Mucosa of descending colon (tissue), 3 donors: ENCODE results near the gene IL5. TPM values are rescaled to one million over a fixed set of nuclear protein-coding genes. Genes with fewer than 3 reads are reported as not detected.

Experiments
- ATAC-seq: fragments of 200-7000 bp; cut with Tn5 transposase; one replicate; pipeline ENCODE4 v1.9.1; 2020; ENCODE audit warnings: mild to moderate bottlenecking, moderate library complexity
- DNase-seq, 3 donors: peaks; one replicate each; pipeline ENCODE4 v3.0.0-alpha.2; 2020
- H3K36me3 ChIP-seq: fragments of 200-600 bp; one replicate; pipeline ENCODE4 v1.8.0; 2021; ENCODE audit warnings: low read depth, mild to moderate bottlenecking
- H3K4me1 ChIP-seq: fragments of 200-600 bp; one replicate; pipeline ENCODE4 v1.8.0; 2021; ENCODE audit warnings: low read depth, mild to moderate bottlenecking
- H3K4me3 ChIP-seq: fragments of 200-600 bp; one replicate; pipeline ENCODE4 v1.8.0; 2021; ENCODE audit warnings: mild to moderate bottlenecking
- H3K9me3 ChIP-seq: fragments of 200-600 bp; one replicate; pipeline ENCODE4 v1.8.0; 2021; ENCODE audit warnings: mild to moderate bottlenecking
- intact Hi-C, 2 donors: fragments of 100-400 bp; cut with DNase I in 1 of 2; cut with micrococcal nuclease in 1 of 2; formaldehyde crosslinking; loops; one replicate each; pipeline versions ENCODE4 v1.11.0 to v1.11.1; 2022; cut with DNase I, micrococcal nuclease
- total RNA-seq, 3 donors: library from RNA; stranded (reverse); fragmentation: NEBNext Ultra II Directional in 2 of 3; extraction: Animal tissue kit (Norgen Biotek cat#: 25700) in 2 of 3; gene quantifications; one replicate each; pipeline versions ENCODE4 v1.2.1 to v1.2.4, GENCODE V29; 2021 to 2023
- TF ChIP-seq, protein P1 (sequence below): fragments of 200-600 bp; IDR thresholded peaks from one replicate; pipeline ENCODE4 v1.8.0; 2022; ENCODE audit warnings: antibody characterized with exemption, mild to moderate bottlenecking
- donor health status: DM: no; HTN: no; CAD: no; lungs with moderate emphysema.
- donor health status: DM: no; HTN: no; CAD: no.
- donor health status: DM: no; HTN: yes; CAD: no.

The IL5 gene
- total RNA-seq, 3 donors from 2014 or later = not detected

- intact Hi-C loops = no loop called here
- no peak for ATAC-seq
- peaks cover 10% of the 10 kb centered on the region for H3K4me1 ChIP-seq
- no peak overlapping the region for H3K4me3 ChIP-seq
- no peaks in the 10 kb centered on the region for H3K9me3 ChIP-seq
- TF ChIP-seq, protein P1, sequence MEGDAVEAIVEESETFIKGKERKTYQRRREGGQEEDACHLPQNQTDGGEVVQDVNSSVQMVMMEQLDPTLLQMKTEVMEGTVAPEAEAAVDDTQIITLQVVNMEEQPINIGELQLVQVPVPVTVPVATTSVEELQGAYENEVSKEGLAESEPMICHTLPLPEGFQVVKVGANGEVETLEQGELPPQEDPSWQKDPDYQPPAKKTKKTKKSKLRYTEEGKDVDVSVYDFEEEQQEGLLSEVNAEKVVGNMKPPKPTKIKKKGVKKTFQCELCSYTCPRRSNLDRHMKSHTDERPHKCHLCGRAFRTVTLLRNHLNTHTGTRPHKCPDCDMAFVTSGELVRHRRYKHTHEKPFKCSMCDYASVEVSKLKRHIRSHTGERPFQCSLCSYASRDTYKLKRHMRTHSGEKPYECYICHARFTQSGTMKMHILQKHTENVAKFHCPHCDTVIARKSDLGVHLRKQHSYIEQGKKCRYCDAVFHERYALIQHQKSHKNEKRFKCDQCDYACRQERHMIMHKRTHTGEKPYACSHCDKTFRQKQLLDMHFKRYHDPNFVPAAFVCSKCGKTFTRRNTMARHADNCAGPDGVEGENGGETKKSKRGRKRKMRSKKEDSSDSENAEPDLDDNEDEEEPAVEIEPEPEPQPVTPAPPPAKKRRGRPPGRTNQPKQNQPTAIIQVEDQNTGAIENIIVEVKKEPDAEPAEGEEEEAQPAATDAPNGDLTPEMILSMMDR = no peak
- no peaks in the 10 kb centered on the region for H3K36me3 ChIP-seq
- no peak for DNase-seq
These were observed 33.2 kb downstream of the IL5 start for GRCh38 chr5:132510076-132510475.

- Histone ChIP-seq H3K4me3 (no peak overlapping the region), H3K4me1 (peaks cover 38% of the 10 kb centered on the region), H3K9me3 (no peaks in the 10 kb centered on the region), H3K36me3 (no peaks in the 10 kb centered on the region)
- peak; percentile 34 for ATAC-seq
- peak in 1 of 3 donors; percentile 61 for DNase-seq
- intact Hi-C loops = no loop called here
- TF ChIP-seq, protein P1 = peak; percentile 25
These were observed 37.1 kb downstream of the IL5 start for GRCh38 chr5:132506094-132506692.

GRCh38 chr5:132505641-132506040 lies 37.7 kb downstream of the IL5 start:
- Histone ChIP-seq H3K36me3 (no peaks in the 10 kb centered on the region), H3K4me3 (no peak overlapping the region), H3K4me1 (peaks cover 43% of the 10 kb centered on the region), H3K9me3 (no peaks in the 10 kb centered on the region)
- ATAC-seq = no peak
- TF ChIP-seq, protein P1 = no peak
- intact Hi-C loops = no loop called here
- peak in 1 of 3 donors; percentile 21 for DNase-seq

DNA sequence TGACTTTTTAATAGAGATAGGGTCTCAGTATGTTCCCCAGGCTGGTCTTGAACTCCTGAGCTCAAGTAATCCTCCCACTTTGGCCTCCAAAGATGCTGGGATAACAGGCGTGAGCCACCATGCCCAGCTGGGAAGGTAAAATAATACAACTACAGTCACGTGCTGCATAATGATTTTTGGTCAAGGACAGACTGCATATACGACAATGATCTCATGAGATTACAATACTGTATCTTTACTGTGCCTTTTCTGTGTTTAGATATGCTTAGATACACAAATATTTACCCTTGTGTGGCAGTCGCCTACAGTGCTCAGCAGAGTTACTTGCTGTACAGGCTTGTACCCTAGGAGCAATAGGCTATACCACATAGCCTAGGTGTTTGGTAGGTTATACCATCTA lies 38.6 kb downstream of the IL5 start:
- Histone ChIP-seq H3K4me1 (peaks cover 52% of the 10 kb centered on the region), H3K4me3 (no peak overlapping the region), H3K36me3 (no peaks in the 10 kb centered on the region), H3K9me3 (no peaks in the 10 kb centered on the region)
- peak in 1 of 3 donors; percentile 66 for DNase-seq
- intact Hi-C loops = loop anchor here (5.0 kb wide), 1 partner anchor 117 kb away; no protein-coding TSS in a partner anchor
- ATAC-seq = peak; percentile 48
- TF ChIP-seq, protein P1 = no peak

- no peak for DNase-seq
- no peaks in the 10 kb centered on the region for H3K36me3 ChIP-seq
- no peaks in the 10 kb centered on the region for H3K9me3 ChIP-seq
- ATAC-seq = no peak
- H3K4me3 ChIP-seq = no peak overlapping the region
- TF ChIP-seq, protein P1 = no peak
- intact Hi-C loops = loop anchor here (5.0 kb wide), 1 partner anchor 116 kb away; no protein-coding TSS in a partner anchor
- H3K4me1 ChIP-seq = peaks cover 58% of the 10 kb centered on the region
These were observed 40.1 kb downstream of the IL5 start for GRCh38 chr5:132503244-132503643.
